Adrenal gland (tissue), 12 donors: Measurements from ENCODE around the gene UBE2E2. TPM values are rescaled to one million over a fixed set of nuclear protein-coding genes. Genes with fewer than 3 reads are reported as not detected.
"Not testable (repeated sequence)": the region's sequence is repeated elsewhere in the genome, so short reads cannot be mapped to it uniquely, and the experiment has no call there.

Experiments used
- DNase-seq, 7 donors: peaks; one replicate each; pipeline ENCODE4 v3.0.0-alpha.2; 2019 to 2020
- H3K27ac ChIP-seq, 5 donors: fragments of 200-600 bp; sonication (generic) in 4 of 5; 1 replicate in 3 of 5; 2 replicates in 2 of 5; pipeline versions ENCODE4 v1.5.1 to v1.8.0; 2016 to 2020; ENCODE audit warnings: mild to moderate bottlenecking in 1 of 5
- H3K27me3 ChIP-seq: fragments of 200-600 bp; 2 replicates; pipeline ENCODE4 v1.8.0; 2021
- H3K36me3 ChIP-seq, 2 donors: fragments of 200-600 bp; replicated peaks in 1 of 2; 1 replicate in 1 of 2; 2 replicates in 1 of 2; pipeline versions ENCODE4 v1.5.1 to v1.8.0; 2018 to 2022
- H3K4me1 ChIP-seq, 2 donors: fragments of 200-600 bp; replicated peaks in 1 of 2; 1 replicate in 1 of 2; 2 replicates in 1 of 2; pipeline versions ENCODE4 v1.5.1 to v1.8.0; 2018 to 2021
- H3K4me3 ChIP-seq, 4 donors: fragments of 200-600 bp; sonication (generic) in 3 of 4; one replicate each; pipeline ENCODE4 v1.5.1; 2016 to 2018
- H3K9me3 ChIP-seq, 3 donors: fragments of 200-600 bp; sonication (generic) in 1 of 3; replicated peaks in 1 of 3; 1 replicate in 2 of 3; 2 replicates in 1 of 3; pipeline versions ENCODE4 v1.5.1 to v1.8.0; 2016 to 2021
- POLR2A ChIP-seq, 2 donors: fragments of 450-650 bp; IDR thresholded peaks; one replicate each; pipeline ENCODE4 v1.6.1; 2017; ENCODE audit warnings: antibody characterized with exemption in 2 of 2, mild to moderate bottlenecking in 2 of 2, moderate library complexity in 1 of 2
- WGBS, 4 donors: extraction: QIAGEN DNeasy Blood & Tissue Kit in 2 of 4; methylation state at CpG; one replicate each; pipeline versions ENCODE4 v1.1.5 to v1.1.7; 2013 to 2017; 5-methylcytosine and 5-hydroxymethylcytosine counted together
- intact Hi-C, 2 donors: fragments of 100-400 bp; cut with DNase I; formaldehyde crosslinking; loops; one replicate each; pipeline versions ENCODE4 v1.14.1 to v1.15.0; 2022 to 2023
- polyA plus RNA-seq, 3 donors: library from polyadenylated mRNA; stranded (reverse); fragments of 200-250 nt in 2 of 3; fragments of 350-450 nt in 1 of 3; fragmentation: Illumina TruSeq in 1 of 3; extraction: RNeasy Lipid Tissue Mini Kit (QIAGEN cat#74804) in 1 of 3; gene quantifications; one replicate each; pipeline ENCODE4 v1.2.3, GENCODE V29; 2013 to 2014
- total RNA-seq, 9 donors: library from RNA; depleted of rRNA in 4 of 9; stranded (reverse); fragments of >200 nt in 4 of 9; fragments of 120-200 nt in 1 of 9; fragmentation: NEBNext Ultra II Directional in 1 of 9; extraction: Animal tissue kit (Norgen Biotek cat#: 25700) in 1 of 9; gene quantifications; one replicate each; pipeline versions ENCODE4 v1.1.0 to v1.2.4, GENCODE V29; 2013 to 2023
- TF ChIP-seq, protein P1 (sequence below), 6 experiments: fragments of 450-650 bp in 4 of 6; fragments of 200-600 bp in 2 of 6; sonication (generic) in 1 of 6; IDR thresholded peaks; 1 replicate in 5 of 6; 2 replicates in 1 of 6; pipeline versions ENCODE4 v1.5.1 to v1.8.0; 2016 to 2021; ENCODE audit warnings: antibody characterized with exemption in 6 of 6, mild to moderate bottlenecking in 2 of 6, moderate library complexity in 1 of 6
- donor health status: healthy with polysubstance abuse.
- donor health status: Bipolar disorder and iron deficiency.
- donor health status: DM: yes; HTN: yes; CAD: no.
- donor health status: DM: no; HTN: no; CAD: no.
- donor health status: DM: no; HTN: no; CAD: no.
- donor health status: DM: yes; HTN: yes; CAD: no.

UBE2E2 gene
- total and polyA plus RNA-seq, 12 donors = 9.3 to 29.6 (median 20.7) TPM

DNA sequence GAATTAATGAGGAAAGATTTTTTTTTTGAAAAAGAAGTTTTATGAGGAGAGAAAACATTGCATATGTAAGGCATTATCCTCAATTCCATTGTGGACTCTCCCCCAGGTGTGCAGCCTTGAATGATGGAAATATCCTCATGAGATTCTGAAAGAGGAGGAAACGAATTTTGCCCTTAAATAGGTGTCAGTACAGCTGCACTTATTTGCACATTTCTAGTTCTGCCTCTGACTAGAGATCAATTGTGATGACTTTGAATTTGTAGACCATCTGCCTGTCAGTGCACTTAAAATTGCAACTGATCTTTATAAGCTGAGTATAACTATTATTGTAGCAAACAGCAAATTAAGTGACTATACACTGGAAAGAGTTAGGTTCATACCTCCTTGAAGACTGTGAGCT, 141.8 kb downstream of the UBE2E2 start:
- TF ChIP-seq POLR2A (IDR thresholded peaks at IDR 0.05) = no peak
- TF ChIP-seq, protein P1, sequence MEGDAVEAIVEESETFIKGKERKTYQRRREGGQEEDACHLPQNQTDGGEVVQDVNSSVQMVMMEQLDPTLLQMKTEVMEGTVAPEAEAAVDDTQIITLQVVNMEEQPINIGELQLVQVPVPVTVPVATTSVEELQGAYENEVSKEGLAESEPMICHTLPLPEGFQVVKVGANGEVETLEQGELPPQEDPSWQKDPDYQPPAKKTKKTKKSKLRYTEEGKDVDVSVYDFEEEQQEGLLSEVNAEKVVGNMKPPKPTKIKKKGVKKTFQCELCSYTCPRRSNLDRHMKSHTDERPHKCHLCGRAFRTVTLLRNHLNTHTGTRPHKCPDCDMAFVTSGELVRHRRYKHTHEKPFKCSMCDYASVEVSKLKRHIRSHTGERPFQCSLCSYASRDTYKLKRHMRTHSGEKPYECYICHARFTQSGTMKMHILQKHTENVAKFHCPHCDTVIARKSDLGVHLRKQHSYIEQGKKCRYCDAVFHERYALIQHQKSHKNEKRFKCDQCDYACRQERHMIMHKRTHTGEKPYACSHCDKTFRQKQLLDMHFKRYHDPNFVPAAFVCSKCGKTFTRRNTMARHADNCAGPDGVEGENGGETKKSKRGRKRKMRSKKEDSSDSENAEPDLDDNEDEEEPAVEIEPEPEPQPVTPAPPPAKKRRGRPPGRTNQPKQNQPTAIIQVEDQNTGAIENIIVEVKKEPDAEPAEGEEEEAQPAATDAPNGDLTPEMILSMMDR (IDR thresholded peaks at IDR 0.05) = no peak
- Histone ChIP-seq H3K9me3 (no peaks in the 10 kb centered on the region), H3K27ac (no peak overlapping the region), H3K36me3 (no peaks in the 10 kb centered on the region), H3K27me3 (no peaks in the 10 kb centered on the region), H3K4me1 (no peaks in the 10 kb centered on the region), H3K4me3 (no peak overlapping the region)
- DNase-seq = no peak
- intact Hi-C loops = no loop called here
- WGBS, 4 donors = 46 to 67% (median 61%) methylated on average over 1 of the region's 1 CpG

DNA sequence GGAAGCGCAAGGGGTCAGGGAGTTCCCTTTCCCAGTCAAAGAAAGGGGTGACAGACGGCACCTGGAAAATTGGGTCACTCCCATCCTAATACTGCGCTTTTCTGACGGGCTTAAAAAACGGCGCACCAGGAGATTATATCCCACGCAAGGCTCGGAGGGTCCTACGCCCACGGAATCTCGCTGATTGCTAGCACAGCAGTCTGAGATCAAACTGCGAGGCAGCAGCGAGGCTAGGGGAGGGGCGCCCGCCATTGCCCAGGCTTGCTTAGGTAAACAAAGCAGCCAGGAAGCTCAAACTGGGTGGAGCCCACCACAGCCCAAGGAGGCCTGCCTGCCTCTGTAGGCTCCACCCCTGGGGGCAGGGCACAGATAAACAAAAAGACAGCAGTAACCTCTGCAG, 146.3 kb downstream of the UBE2E2 start:
- H3K27me3 ChIP-seq, H3K4me1 ChIP-seq, H3K9me3 ChIP-seq, H3K4me3 ChIP-seq, H3K27ac ChIP-seq, H3K36me3 ChIP-seq, intact Hi-C loops, DNase-seq: not testable (repeated sequence)
- WGBS, 4 donors = 90 to 99% (median 97%) methylated on average over 14 to 15 of the region's 15 CpGs

DNA sequence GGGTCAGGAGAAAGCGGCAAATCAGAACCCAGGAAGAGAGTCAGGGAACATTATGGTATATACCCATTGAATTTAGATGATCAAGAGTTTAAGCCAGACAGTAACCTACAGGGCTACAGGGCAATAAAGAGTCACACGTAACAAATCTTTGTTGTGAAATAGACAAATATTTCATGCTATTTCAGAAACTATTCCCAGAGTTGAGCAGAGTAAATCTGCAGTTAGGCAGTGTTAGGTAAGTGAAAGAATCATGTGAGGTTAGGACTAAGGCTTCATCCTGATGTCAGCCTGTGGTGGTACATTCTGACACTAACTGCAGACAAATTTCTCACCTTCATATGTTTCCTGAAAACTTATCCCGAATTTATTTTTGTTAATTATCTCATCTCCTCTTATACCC, 153.0 kb downstream of the UBE2E2 start:
- WGBS, 4 donors = 80 to 88% (median 87%) methylated on average over 3 of the region's 3 CpGs
- no peaks in the 10 kb centered on the region for H3K36me3 ChIP-seq
- H3K4me1 ChIP-seq = no peaks in the 10 kb centered on the region
- H3K4me3 ChIP-seq = no peak overlapping the region
- DNase-seq = no peak
- intact Hi-C loops = no loop called here
- no peaks in the 10 kb centered on the region for H3K27me3 ChIP-seq
- H3K27ac ChIP-seq = no peak overlapping the region
- no peak for TF ChIP-seq POLR2A (IDR thresholded peaks at IDR 0.05)
- TF ChIP-seq, protein P1 (IDR thresholded peaks at IDR 0.05) = no peak
- H3K9me3 ChIP-seq = no peaks in the 10 kb centered on the region

DNA sequence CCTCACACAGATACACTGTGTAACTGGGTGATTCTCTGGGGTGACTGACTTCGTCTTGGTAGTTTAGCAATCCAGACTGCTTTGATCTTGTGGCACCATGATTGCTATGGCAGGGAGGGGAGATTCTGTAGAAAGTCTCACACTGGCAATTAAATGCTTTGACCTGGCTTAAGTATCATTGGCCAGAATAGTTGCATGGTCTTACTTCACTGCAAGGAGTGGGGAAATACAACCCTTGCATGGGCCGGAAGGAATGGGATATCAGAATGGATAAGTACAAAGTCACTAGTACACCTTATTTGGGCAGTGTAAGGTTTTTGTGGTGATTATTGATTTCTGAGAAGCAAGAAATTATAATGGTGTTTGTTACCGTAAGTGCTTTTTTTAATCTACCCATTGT, 153.8 kb downstream of the UBE2E2 start:
- H3K4me3 ChIP-seq = no peak overlapping the region
- no peaks in the 10 kb centered on the region for H3K4me1 ChIP-seq
- no peak overlapping the region for H3K27ac ChIP-seq
- 86 to 96% (median 90%) methylated on average over 3 of the region's 3 CpGs for WGBS, 4 donors
- no peaks in the 10 kb centered on the region for H3K9me3 ChIP-seq
- no peak for DNase-seq
- H3K36me3 ChIP-seq = no peaks in the 10 kb centered on the region
- no peaks in the 10 kb centered on the region for H3K27me3 ChIP-seq
- TF ChIP-seq POLR2A (IDR thresholded peaks at IDR 0.05) = no peak
- TF ChIP-seq, protein P1 (IDR thresholded peaks at IDR 0.05) = no peak
- intact Hi-C loops = no loop called here

DNA sequence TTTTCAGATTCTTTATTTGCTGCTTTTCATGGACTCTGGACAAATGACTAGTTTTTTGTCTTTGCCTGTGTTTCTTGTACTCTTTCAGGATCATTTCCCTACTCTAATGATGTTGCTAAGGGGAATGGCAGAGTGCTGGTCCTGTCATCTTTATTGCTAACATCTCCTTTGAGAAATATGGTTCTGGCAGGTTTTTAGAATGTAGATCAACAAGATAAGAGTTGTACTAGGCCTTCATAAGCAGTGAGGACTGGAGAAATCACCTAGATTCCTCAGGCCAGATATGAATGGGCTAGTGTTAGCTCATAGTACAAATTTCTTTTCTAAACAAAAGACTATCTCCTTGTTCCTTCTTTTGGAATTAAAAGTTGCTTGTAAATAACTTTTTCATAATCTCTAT, 156.0 kb downstream of the UBE2E2 start:
- no peak overlapping the region for H3K4me3 ChIP-seq
- no peak for DNase-seq
- intact Hi-C loops = no loop called here
- no peaks in the 10 kb centered on the region for H3K27me3 ChIP-seq
- no peak for TF ChIP-seq POLR2A (IDR thresholded peaks at IDR 0.05)
- TF ChIP-seq, protein P1 (IDR thresholded peaks at IDR 0.05) = no peak
- no peaks in the 10 kb centered on the region for H3K36me3 ChIP-seq
- H3K4me1 ChIP-seq = no peaks in the 10 kb centered on the region
- H3K27ac ChIP-seq = no peak overlapping the region
- no peaks in the 10 kb centered on the region for H3K9me3 ChIP-seq
